Epithelial cell of proximal tubule (primary cell): Measurements from ENCODE around the gene QRFPR. TPM values are rescaled to one million over a fixed set of nuclear protein-coding genes. Genes with fewer than 3 reads are reported as not detected.
A peak's percentile ranks its signal among the peaks of the same experiment; 100 is the strongest.
"Not testable (repeated sequence)": the region's sequence is repeated elsewhere in the genome, so short reads cannot be mapped to it uniquely, and the experiment has no call there.

Experiments used
- DNase-seq: peaks from one replicate; pipeline ENCODE4 v3.0.0-alpha.2; 2011; ENCODE audit warnings: low read depth
- H3K4me3 ChIP-seq: 2 replicates; pipeline ENCODE4 v1.5.1; 2011; ENCODE audit warnings: low read depth, mild to moderate bottlenecking, low read length
- CTCF ChIP-seq: conservative IDR thresholded peaks from 2 replicates; pipeline ENCODE4 v1.5.1; 2012; ENCODE audit warnings: low read depth, mild to moderate bottlenecking, low read length
- total RNA-seq: library from RNA; depleted of rRNA; stranded (reverse); fragments of >200 nt; gene quantifications from 2 replicates; pipeline ENCODE4 v1.2.3, GENCODE V29; 2015

Gene QRFPR
- 0.51 TPM in 1 of 2 replicates, not detected in the other for total RNA-seq

- no peak for DNase-seq
- no peak for TF ChIP-seq CTCF
- H3K4me3 ChIP-seq = peak within 1 kb of the TSS; percentile 62
Observed at GRCh38 chr4:121380776-121381462, at the start of gene QRFPR. TSS of gene QRFPR (minus strand) at chr4:121381018. CDS start at chr4:121380647, 371 bp downstream.

- no peak for TF ChIP-seq CTCF
- DNase-seq = no peak
Observed at GRCh38 chr4:121428721-121429120, 47.9 kb upstream of the QRFPR start.

GRCh38 chr4:121421594-121421993, 40.8 kb upstream of the QRFPR start:
- no peak overlapping the region for H3K4me3 ChIP-seq
- no peak for DNase-seq
- peak; percentile 57 for TF ChIP-seq CTCF

More at GRCh38 chr4:121428721-121429120, 47.9 kb upstream of the QRFPR start:
- no peak overlapping the region for H3K4me3 ChIP-seq

- no peak overlapping the region for H3K4me3 ChIP-seq
- DNase-seq = no peak
- TF ChIP-seq CTCF = no peak
Observed at GRCh38 chr4:121411151-121411744, 30.4 kb upstream of the QRFPR start.

GRCh38 chr4:121408567-121408966, 27.7 kb upstream of the QRFPR start:
- not testable (repeated sequence) for DNase-seq, H3K4me3 ChIP-seq

- TF ChIP-seq CTCF = no peak
- no peak overlapping the region for H3K4me3 ChIP-seq
- DNase-seq = no peak
Observed at GRCh38 chr4:121400632-121401031, 19.8 kb upstream of the QRFPR start.

- H3K4me3 ChIP-seq = no peak overlapping the region
- DNase-seq = no peak
- no peak for TF ChIP-seq CTCF
Observed at GRCh38 chr4:121397941-121398601, 17.3 kb upstream of the QRFPR start.
